ENCODE results near the gene CSPG4. TPM values are rescaled to one million over a fixed set of nuclear protein-coding genes. Genes with fewer than 3 reads are reported as not detected.
A peak's percentile ranks its signal among the peaks of the same experiment; 100 is the strongest.

The CSPG4 gene
- total RNA-seq, 1 experiment from 2014 or later: 2.4 TPM

DNA sequence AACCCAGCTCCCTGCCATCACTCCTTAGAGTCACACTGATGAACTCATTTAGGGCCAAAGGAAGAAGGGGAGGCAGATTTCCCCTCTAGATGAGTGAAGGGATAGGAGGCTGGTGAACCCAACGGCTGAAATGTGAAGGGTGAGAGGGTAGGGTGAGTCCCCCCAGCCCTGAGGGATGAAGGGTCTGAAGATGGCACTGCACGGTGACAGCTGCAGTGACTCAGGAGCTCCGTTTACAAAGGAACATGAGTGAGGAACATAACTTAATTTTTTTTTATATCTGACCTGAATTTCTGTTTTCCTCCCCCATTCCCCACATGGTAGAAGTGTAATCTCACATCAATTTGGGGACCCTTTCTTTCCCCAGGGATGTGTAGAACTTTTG, 50.9 kb downstream of the CSPG4 start:
- BruUV-seq (replicated peaks): no TSS peak
- H3K4me3 ChIP-seq: peak overlapping the region; percentile 23; the same call in 1 of the 2 replicates
- peaks cover 66% of the 10 kb centered on the region for H3K4me1 ChIP-seq (replicated peaks; ENCODE audit: insufficient read depth)
- H3K36me3 ChIP-seq (ENCODE audit: low read depth): no peaks in the 10 kb centered on the region
- peak overlapping the region; percentile 70 for H3K4me2 ChIP-seq
- H4K20me1 ChIP-seq (ENCODE audit: insufficient read depth): no peaks in the 10 kb centered on the region
- no peaks in the 10 kb centered on the region for H3K27me3 ChIP-seq (ENCODE audit: insufficient read depth, low read depth)
- no peak for DNase-seq
- POLR2A ChIA-PET (ENCODE audit: unreplicated experiment): interaction anchor here (0.6 to 1.4 kb wide), 4 partner anchors 11 to 707 kb away, joined by 7 to 14 read pairs (median 10); partner anchors contain the start of gene IMP3
- no peaks in the 10 kb centered on the region for H3K9me3 ChIP-seq (ENCODE audit: insufficient read depth, low read depth)
- H3K9me2 ChIP-seq (ENCODE audit: insufficient read depth): no peaks in the 10 kb centered on the region
- H3F3A ChIP-seq (ENCODE audit: insufficient read depth, low read depth): peaks cover 57% of the 10 kb centered on the region
- peaks cover 7% of the 10 kb centered on the region for H3K79me2 ChIP-seq (ENCODE audit: low read depth)
- peak overlapping the region; percentile 85 for H3K27ac ChIP-seq
- CTCF ChIA-PET: no interaction called here
- intact Hi-C loops (cut with micrococcal nuclease; ENCODE audit: unreplicated experiment): loop anchor here (1.0 kb wide), 1 partner anchor 10 kb away; no protein-coding TSS in a partner anchor
- TF ChIP-seq, protein P1, sequence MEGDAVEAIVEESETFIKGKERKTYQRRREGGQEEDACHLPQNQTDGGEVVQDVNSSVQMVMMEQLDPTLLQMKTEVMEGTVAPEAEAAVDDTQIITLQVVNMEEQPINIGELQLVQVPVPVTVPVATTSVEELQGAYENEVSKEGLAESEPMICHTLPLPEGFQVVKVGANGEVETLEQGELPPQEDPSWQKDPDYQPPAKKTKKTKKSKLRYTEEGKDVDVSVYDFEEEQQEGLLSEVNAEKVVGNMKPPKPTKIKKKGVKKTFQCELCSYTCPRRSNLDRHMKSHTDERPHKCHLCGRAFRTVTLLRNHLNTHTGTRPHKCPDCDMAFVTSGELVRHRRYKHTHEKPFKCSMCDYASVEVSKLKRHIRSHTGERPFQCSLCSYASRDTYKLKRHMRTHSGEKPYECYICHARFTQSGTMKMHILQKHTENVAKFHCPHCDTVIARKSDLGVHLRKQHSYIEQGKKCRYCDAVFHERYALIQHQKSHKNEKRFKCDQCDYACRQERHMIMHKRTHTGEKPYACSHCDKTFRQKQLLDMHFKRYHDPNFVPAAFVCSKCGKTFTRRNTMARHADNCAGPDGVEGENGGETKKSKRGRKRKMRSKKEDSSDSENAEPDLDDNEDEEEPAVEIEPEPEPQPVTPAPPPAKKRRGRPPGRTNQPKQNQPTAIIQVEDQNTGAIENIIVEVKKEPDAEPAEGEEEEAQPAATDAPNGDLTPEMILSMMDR (conservative IDR thresholded peaks at IDR 0.05): no peak
- no peak for TF ChIP-seq EZH2 (IDR thresholded peaks at IDR 0.05; ENCODE audit: low read depth)
- no peak overlapping the region for H2AFZ ChIP-seq

GRCh38 chr15:75661100-75661755, 51.4 kb downstream of the CSPG4 start:
- peaks cover 8% of the 10 kb centered on the region for H3K79me2 ChIP-seq (ENCODE audit: low read depth)
- no peaks in the 10 kb centered on the region for H4K20me1 ChIP-seq (ENCODE audit: insufficient read depth)
- no peaks in the 10 kb centered on the region for H3K36me3 ChIP-seq (ENCODE audit: low read depth)
- no peak for TF ChIP-seq EZH2 (IDR thresholded peaks at IDR 0.05; ENCODE audit: low read depth)
- TF ChIP-seq, protein P1 (conservative IDR thresholded peaks at IDR 0.05): no peak
- H3K4me1 ChIP-seq (replicated peaks; ENCODE audit: insufficient read depth): peaks cover 60% of the 10 kb centered on the region
- CTCF ChIA-PET: interaction anchor here (0.6 to 1.2 kb wide), 3 partner anchors 10 to 302 kb away, joined by 3 to 4 read pairs (median 3); a partner anchor contains a TSS
- no peaks in the 10 kb centered on the region for H3K27me3 ChIP-seq (ENCODE audit: insufficient read depth, low read depth)
- H3K9me2 ChIP-seq (ENCODE audit: insufficient read depth): no peaks in the 10 kb centered on the region
- intact Hi-C loops (cut with micrococcal nuclease; ENCODE audit: unreplicated experiment): loop anchor here (1.0 kb wide), 1 partner anchor 10 kb away; no protein-coding TSS in a partner anchor
- H3K4me2 ChIP-seq: peak overlapping the region; percentile 70
- peak; percentile 82 to 91 for DNase-seq
- H3K4me3 ChIP-seq: peak overlapping the region; percentile 23; the same call in 1 of the 2 replicates
- BruUV-seq (replicated peaks): TSS peak; percentile 88
- peak overlapping the region; percentile 85 for H3K27ac ChIP-seq
- no peak overlapping the region; the same call in 1 of the 2 replicates for H2AFZ ChIP-seq
- no peaks in the 10 kb centered on the region for H3K9me3 ChIP-seq (ENCODE audit: insufficient read depth, low read depth)
- peaks cover 52% of the 10 kb centered on the region for H3F3A ChIP-seq (ENCODE audit: insufficient read depth, low read depth)
- POLR2A ChIA-PET (ENCODE audit: unreplicated experiment): interaction anchor here (0.5 to 1.4 kb wide), 13 partner anchors 8 to 1264 kb away, joined by 3 to 14 read pairs (median 6); partner anchors contain the start of gene IMP3

- Histone ChIP-seq H4K20me1 (ENCODE audit: insufficient read depth) (peaks cover 6% of the 10 kb centered on the region; the same call in 1 of the 2 replicates), H3K9me2 (ENCODE audit: insufficient read depth) (no peaks in the 10 kb centered on the region), H2AFZ (no peak overlapping the region), H3K4me1 (replicated peaks; ENCODE audit: insufficient read depth) (peaks cover 49% of the 10 kb centered on the region), H3K36me3 (ENCODE audit: low read depth) (0 out of 2 replicates have a peak, but pooled peaks cover 4% of the 10 kb centered on the region), H3F3A (ENCODE audit: insufficient read depth, low read depth) (peaks cover 45% of the 10 kb centered on the region), H3K27me3 (ENCODE audit: insufficient read depth, low read depth) (no peaks in the 10 kb centered on the region), H3K4me3 (no peak overlapping the region), H3K27ac (no peak overlapping the region), H3K4me2 (peak overlapping the region; percentile 48), H3K9me3 (ENCODE audit: insufficient read depth, low read depth) (no peaks in the 10 kb centered on the region), H3K79me2 (ENCODE audit: low read depth) (peaks cover 18% of the 10 kb centered on the region)
- intact Hi-C loops (cut with micrococcal nuclease; ENCODE audit: unreplicated experiment): no loop called here
- CTCF ChIA-PET: interaction anchor here (1.2 kb wide), 1 partner anchor 9 kb away, joined by 4 read pairs; no protein-coding TSS in a partner anchor
- no peak for TF ChIP-seq EZH2 (IDR thresholded peaks at IDR 0.05; ENCODE audit: low read depth)
- TF ChIP-seq, protein P1 (conservative IDR thresholded peaks at IDR 0.05): no peak
- POLR2A ChIA-PET (ENCODE audit: unreplicated experiment): no interaction called here
- BruUV-seq (replicated peaks): no TSS peak
- no peak for DNase-seq
Measured at GRCh38 chr15:75659928-75660645, 52.6 kb downstream of the CSPG4 start.
